Choroid plexus epithelial cell (primary cell): ENCODE results near the gene TCF4.

ENCODE experiments used
- DNase-seq: peaks from one replicate; pipeline ENCODE4 v3.0.0-alpha.2; 2010; ENCODE audit warnings: low read depth
- H3K4me3 ChIP-seq: 2 replicates; pipeline ENCODE4 v1.5.1; 2011; ENCODE audit warnings: low read depth, mild to moderate bottlenecking, control low read depth, low read length, moderate library complexity
- CTCF ChIP-seq: conservative IDR thresholded peaks from 2 replicates; pipeline ENCODE4 v1.5.1; 2011; ENCODE audit warnings: low read depth, mild to moderate bottlenecking, control low read depth, inconsistent platforms, low read length, moderate library complexity

Gene TCF4

GRCh38 chr18:55233857-55234256, 354.1 kb downstream of the TCF4 start:
- no peak overlapping the region for H3K4me3 ChIP-seq
- peak; percentile 75 for DNase-seq
- TF ChIP-seq CTCF: no peak

- no peak for TF ChIP-seq CTCF
- H3K4me3 ChIP-seq: no peak overlapping the region
- DNase-seq: no peak
These were observed 355.5 kb downstream of the TCF4 start for GRCh38 chr18:55232506-55232905.

GRCh38 chr18:55229682-55230081, 358.3 kb downstream of the TCF4 start:
- TF ChIP-seq CTCF: no peak
- DNase-seq: no peak
- no peak overlapping the region for H3K4me3 ChIP-seq

GRCh38 chr18:55228707-55229106, 359.3 kb downstream of the TCF4 start:
- no peak overlapping the region for H3K4me3 ChIP-seq

GRCh38 chr18:55228191-55228590, 359.8 kb downstream of the TCF4 start:
- peak; percentile 38 for TF ChIP-seq CTCF
- no peak overlapping the region for H3K4me3 ChIP-seq
- DNase-seq: peak; percentile 80

More at GRCh38 chr18:55228707-55229106, 359.3 kb downstream of the TCF4 start:
- TF ChIP-seq CTCF: no peak
- no peak for DNase-seq

- DNase-seq: no peak
- no peak for TF ChIP-seq CTCF
- no peak overlapping the region for H3K4me3 ChIP-seq
These were observed 360.2 kb downstream of the TCF4 start for GRCh38 chr18:55227771-55228170.

GRCh38 chr18:55226044-55226443, 361.9 kb downstream of the TCF4 start:
- no peak for TF ChIP-seq CTCF
- DNase-seq: no peak
- no peak overlapping the region for H3K4me3 ChIP-seq
